NAMALWA (cell line): ENCODE measurements around the gene NGLY1.

Source experiments
- DNase-seq: peaks from one replicate; pipeline ENCODE4 v3.0.0-alpha.2; 2015; ENCODE audit warnings: low spot score

Gene NGLY1, protein sequence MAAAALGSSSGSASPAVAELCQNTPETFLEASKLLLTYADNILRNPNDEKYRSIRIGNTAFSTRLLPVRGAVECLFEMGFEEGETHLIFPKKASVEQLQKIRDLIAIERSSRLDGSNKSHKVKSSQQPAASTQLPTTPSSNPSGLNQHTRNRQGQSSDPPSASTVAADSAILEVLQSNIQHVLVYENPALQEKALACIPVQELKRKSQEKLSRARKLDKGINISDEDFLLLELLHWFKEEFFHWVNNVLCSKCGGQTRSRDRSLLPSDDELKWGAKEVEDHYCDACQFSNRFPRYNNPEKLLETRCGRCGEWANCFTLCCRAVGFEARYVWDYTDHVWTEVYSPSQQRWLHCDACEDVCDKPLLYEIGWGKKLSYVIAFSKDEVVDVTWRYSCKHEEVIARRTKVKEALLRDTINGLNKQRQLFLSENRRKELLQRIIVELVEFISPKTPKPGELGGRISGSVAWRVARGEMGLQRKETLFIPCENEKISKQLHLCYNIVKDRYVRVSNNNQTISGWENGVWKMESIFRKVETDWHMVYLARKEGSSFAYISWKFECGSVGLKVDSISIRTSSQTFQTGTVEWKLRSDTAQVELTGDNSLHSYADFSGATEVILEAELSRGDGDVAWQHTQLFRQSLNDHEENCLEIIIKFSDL

DNA sequence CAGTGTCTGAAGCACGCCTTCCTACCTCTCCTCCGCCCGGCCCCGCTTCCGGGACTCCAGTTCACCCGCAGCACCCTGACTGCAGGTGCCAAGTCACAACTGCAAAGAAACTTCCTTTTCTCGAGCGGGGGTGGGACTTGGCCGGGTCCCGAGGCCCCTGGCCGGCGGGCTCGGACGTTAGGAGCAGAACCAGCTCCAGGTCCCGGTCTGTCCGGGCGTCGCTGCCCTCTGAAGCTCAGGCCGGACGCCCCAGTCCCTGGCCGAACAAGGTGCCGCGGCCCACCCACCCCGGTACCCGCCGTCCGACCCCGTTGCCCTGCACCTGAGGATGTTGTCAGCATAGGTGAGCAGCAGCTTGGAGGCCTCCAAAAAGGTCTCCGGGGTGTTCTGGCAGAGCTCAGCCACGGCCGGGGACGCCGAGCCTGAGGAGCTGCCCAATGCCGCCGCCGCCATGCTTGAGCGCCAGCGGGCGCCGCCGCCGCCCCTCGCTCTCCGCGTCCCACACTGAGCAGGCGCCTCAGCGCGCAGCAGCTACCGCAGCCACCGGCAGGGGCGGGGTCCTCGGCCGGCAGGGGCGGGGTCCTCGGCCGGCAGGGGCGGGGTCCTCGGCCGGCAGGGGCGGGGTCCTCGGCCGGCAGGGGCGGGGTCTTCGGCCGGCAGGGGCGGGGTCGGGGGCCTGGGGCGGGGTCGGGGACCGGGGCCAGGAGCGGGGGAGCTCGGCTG is at the start of gene NGLY1:
NGLY1 (minus strand) TSS at position 506 of the 723 bp plus-strand sequence; CDS start at position 453, 53 bp downstream.
- DNase-seq = peak; percentile 92

DNA sequence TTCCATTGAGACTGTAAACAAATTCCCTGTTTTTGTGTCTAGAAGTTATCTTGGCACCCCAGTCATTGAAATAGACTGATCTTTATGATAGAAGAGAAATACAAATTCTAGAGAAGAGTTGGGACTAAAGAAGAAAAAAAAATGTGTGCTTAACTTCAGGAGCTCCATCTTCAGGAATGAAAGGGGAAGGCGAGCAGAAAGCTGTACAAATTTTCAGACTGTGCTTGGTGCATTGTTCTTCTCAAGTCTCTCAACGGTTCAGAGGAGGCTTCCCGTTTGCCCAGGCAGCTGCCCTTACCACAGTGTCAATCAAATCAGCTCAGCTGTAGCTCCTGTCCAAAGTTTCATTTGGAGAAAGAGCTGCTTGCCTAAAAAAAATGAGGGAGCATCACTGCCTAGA is 48.3 kb upstream of the NGLY1 start:
- peak; percentile 34 for DNase-seq

GRCh38 chr3:25830373-25831280 is 47.4 kb upstream of the NGLY1 start:
- DNase-seq = no peak

DNA sequence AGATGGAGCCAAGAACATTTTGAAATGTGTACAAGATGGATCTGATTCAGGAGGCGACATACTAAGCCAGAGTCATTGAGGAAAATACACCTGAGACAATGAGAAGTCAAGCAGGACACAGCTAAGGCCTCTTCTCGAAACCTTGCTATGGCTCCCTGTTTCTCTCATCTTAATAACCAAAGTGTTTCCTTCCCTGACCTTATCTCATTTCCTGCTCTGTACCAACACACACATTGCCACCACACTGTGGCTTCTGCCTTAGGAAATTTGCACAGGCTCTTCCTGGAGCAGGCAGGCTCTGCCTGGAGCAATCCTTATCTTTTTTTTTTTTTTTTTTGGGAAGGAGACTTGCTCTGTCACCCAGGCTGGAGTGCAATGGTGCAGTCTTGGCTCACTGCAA is 43.3 kb upstream of the NGLY1 start:
- no peak for DNase-seq

- DNase-seq = no peak
Observed at GRCh38 chr3:25823314-25823713, 40.1 kb upstream of the NGLY1 start.

DNA sequence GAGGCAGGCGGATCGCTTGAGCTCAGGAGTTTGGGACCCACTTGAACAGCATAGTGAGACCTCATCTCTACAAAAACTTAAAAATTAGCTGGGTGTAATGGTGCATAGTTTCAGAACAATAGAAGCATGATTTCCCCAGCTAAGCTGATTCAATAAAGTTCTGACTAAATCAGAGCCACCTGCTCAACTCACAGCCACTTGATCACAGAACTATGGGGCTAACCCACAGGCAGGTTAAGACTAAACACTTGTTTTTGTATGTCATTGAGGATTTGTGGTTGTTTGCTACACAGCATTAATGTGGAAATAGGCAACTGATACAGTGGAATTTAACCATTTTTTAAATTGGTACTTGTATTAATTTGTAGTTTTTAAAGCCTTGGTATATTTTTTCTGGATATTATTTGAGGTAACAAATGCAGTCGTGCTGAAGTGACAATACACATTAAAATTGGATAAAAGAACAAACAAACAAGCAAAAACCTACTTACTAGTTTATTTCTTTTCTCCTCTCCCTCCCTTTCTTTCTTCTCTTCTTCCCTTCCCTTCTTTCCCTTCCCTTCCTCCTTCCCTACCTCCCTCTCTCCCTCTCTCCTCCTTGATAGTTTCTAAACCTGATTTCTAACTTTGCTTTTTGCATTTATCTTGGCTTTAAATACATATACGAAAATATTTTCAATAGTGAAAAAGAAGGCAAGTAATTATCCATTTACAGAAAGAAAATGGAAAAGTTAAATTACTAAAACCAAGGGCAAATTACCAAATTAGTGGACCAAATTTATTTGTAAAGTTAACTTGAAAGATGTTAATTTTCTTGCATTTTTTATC is 38.7 kb upstream of the NGLY1 start:
- DNase-seq = no peak

DNA sequence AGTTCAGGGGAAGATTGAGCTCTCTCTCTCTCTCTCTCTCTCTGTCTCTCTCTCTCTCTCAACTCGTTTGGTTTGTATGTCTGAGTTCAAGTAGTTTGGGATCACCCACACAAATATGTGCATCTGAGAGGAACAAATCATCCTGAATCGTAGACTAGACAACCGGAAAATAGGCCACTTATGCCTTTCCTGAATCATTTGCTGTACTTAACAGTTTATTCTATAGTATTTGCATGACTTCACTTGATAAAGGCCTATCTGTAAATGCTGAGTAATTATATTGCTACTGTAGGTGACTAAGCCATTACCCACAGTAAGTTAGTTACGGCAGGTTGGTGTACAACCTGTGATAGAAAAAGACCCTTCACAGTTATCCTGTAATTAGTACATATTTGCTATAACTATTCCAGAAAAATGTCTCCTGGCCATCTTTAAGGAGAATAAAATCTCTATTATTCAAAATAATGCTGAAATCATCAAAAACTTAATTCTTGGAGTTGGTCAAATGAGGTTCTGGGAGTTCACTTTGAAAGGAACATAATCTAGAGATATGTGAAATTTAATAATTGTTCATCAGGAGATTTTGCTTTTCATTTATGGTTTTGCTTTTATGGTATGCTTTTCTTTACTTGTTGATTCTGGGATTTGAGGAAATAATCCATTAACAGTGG is 37.7 kb upstream of the NGLY1 start:
- no peak for DNase-seq

DNA sequence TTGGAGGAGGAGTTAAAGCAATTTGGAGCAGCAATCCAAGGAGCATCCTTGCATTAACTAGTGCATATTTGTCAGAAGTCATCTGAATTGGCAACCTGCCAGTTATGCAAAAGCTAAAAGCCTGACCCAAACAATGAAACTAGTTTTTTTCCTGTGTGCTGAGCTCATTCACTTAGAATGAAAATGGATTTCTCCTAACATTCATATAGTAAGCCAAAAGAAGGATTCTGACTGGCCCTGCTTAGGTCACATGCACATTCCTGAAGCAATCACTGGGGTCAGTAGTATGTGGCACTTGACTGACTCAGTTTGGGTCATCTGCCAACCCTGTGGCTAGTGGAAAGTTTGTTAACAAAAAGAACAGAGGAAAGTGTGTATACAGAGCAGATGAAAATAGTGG is 37.1 kb upstream of the NGLY1 start:
- peak; percentile 24 for DNase-seq

GRCh38 chr3:25818335-25818734 is 35.1 kb upstream of the NGLY1 start:
- DNase-seq = no peak

DNA sequence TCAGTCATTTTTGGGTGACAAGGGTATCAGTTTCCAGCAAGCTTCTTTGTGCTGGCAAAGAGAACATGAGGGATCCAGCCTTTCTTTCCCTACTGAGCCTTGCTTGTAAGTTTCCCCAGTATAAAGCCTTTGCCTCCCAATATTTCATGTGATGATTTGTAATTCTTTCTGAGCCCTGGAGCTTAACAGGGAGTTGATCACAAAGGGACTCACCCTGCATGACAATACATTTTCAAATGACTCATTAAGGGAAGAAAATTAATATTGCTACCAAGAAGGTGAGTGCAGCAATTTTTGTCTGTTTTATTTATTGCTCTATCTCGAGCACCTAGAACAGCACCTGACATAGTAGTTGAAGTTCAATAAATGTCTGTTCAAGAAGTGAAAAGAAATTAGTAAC is 34.4 kb upstream of the NGLY1 start:
- no peak for DNase-seq

DNA sequence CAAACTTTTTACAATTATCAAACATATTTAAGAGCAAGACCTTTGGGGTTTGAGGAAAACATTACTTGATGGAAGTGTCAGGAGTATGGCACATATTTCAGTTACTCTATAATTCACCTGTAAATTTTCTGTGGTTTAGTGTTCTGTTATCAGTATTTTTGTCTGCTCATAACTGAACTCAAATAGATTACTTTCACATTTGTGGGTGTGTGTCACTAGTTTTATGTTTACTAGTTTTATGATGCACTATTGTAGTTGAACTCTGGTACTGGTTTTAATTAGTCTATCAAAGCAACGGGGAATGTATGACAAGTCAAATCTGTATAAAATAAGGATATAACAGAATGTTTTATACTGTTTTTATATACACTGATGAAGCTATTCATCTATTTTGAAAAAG is 33.9 kb upstream of the NGLY1 start:
- DNase-seq = no peak

GRCh38 chr3:25812644-25813043 is 29.4 kb upstream of the NGLY1 start:
- DNase-seq = no peak

DNA sequence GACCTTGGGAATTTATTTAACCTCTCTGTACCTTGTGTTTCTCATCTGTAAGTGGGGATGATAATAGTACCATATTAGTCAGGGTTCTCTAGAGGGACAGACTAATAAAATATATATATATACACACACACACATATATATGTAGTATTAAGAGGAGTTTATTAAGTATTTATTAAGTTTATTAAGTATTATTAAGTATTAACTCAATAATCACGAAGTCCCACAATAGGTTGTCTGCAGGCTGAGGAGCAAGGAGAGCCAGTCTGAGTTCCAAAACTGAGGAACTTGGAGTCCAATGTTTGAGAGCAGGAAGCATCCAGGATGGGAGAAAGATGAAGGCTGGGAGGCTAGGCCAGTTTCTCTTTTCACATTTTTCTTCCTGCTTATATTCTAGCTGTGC is 21.4 kb upstream of the NGLY1 start:
- no peak for DNase-seq

GRCh38 chr3:25803833-25804232 is 20.6 kb upstream of the NGLY1 start:
- no peak for DNase-seq

GRCh38 chr3:25801786-25802185 is 18.5 kb upstream of the NGLY1 start:
- DNase-seq = no peak

DNA sequence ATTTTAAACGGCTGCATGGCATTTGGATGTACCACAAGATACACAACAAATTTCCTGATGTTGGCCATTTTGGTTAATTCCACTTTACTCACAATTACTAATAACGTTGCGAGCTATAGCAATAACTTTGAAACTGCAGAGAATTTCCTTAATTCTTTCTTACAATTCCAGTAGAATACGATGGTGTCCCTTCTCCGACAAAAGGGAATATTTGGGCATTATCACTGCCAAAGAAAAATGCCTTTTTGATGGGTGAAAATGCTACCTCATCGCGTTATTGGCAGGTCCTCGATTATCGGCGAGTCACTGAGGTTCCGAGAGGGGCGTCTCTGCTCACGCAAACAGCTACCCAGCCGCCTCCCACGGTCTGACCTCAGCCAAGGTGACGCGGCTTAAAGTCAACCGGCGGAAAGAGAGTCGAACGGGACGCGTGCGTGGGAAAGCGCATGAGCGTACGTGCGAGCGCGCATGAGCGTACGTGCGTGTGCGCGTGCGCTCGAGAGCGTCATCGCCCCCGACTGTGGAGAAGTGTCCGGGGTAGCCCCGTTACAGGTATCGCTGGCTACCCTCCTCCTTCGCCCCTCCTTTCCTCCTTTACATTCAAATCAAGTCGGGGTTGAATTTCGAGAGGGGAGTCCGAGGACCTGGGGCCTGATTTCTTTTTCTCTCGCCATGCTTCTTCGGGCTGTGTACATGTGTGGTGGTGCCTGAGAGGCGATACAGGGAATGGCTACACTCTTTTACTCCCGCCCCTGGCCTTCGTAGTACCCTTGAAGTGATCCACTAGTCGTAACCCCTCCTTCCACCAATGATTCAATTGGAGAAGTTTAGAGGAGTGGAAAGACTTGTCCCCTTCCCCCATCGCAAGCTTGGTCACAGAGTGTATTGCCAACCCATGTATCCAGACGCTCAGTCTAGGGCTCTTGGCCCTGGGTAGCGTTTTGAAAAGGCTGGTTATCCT is 6.6 kb upstream of the NGLY1 start, which contains the start of gene OXSM:
OXSM (plus strand) TSS at position 495 of the 961 bp plus-strand sequence. CDS start 931 bp downstream, outside the sequence.
- peak; percentile 97 for DNase-seq

DNA sequence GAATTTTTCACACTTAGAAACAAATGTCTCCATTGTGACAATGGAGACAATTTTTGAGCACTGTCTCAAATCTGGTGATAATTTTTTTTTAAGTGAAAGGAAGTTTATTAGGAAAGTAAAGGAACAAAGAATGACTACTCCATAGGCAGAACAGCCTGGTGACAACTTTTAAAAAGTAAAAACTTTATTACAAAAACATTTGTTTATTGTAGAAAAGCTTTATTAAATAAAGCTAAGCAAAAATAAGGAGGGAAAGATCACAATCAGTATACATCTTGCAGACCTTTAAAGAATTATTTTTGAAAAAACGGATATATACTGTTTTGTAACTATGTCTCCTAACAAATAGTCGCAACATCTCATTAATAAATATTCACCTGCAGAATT is 6.0 kb upstream of the NGLY1 start:
- no peak for DNase-seq

DNA sequence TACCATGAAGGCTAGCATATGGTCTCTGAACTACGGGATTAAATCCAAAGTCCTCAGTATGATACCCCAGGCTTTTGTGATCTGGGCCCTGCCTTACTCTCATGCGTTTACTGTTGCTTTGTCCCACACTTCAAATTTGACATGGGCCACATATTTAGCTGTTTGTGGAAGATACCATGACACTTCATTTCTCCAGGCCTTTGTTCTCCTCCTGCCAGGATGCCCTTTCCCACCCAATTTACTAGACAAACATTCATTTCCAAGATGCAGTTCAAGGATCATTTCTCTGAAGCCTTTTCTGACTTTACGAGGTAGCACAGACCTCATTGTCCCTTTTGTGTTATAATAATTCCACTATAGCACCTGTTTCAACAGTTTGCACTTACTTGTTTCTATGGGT is 4.4 kb upstream of the NGLY1 start:
- DNase-seq = no peak

DNA sequence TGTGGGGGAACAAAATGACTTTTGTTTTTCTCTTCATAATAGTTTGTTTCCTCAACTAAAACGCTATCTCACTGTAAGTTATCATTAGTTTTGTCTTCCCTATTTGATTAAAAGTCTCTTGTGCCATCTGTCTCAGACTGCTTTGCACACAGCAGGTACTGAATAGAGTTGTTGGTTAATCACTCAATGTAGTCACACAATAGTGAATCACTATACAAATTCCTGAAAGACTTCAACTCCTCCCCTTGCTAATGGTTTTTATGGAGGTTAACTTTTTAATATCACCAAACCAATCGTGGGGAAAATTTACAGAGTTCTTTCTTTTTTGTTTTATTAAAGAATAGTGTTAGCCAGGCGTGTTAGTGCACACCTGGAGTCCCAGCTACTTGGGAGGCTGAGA is 2.6 kb upstream of the NGLY1 start:
- no peak for DNase-seq
